ENCODE measurements around the gene HKDC1. TPM values are rescaled to one million over a fixed set of nuclear protein-coding genes. Genes with fewer than 3 reads are reported as not detected.

The HKDC1 gene
- total and polyA plus RNA-seq, 4 donors, result 0.53 to 20.0 (median 5.2) TPM

DNA sequence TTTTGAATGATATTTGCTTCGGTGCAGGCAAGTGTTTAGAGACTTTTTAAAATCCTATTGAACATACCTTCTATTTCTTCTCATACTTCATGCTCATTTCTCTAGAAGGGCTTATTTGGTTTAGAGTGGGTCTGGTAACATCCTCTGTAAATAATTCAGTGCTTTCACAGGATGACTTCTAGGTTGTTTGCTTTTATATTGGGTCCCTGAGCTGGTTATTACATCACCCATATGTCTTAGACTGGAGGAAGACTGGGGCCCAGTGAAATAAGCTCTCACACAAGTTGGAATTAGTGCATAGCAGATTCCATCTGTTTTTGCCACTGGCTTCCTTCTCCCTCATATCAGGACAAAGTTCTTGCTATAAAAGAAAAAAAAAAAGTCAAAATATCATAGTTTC lies 33.6 kb upstream of the HKDC1 start:
- peaks cover 10 to 42% (median 31%) of the 10 kb centered on the region in 4 donors for H3K36me3 ChIP-seq (ENCODE audit: control insufficient read depth in 4 of 4, insufficient read depth in 3 of 4, low read depth in 1 of 4, low read length in 3 of 4)

DNA sequence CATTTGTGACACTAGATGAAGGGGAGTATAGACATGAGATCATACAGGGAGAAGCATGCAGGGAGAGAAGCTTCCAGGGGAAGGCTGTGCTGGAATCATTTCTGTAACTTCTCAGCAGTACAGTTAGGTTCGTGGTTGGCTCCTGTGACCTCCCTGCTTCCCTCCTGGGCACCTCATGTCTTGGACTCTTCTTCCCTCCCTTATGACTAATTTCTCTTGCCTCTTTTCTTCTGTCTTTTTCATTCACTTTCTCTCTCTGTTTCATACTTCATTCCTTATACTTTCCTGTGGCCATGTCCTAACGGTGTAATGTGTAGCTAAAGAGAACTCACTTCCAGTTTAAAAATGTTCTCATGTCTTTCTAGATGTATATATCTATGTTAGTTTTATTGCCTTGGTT lies 19.1 kb upstream of the HKDC1 start:
- no peaks in the 10 kb centered on the region for H3K4me1 ChIP-seq (ENCODE audit: control insufficient read depth in 4 of 4, insufficient read depth in 4 of 4, low read length in 3 of 4)
- no peak overlapping the region for H3K9ac ChIP-seq (ENCODE audit: low read depth in 1 of 2, low read length in 2 of 2)
- H3K4me3 ChIP-seq (ENCODE audit: low read depth in 1 of 3, low read length in 3 of 3), result no peak overlapping the region
- WGBS, result 93% methylated on average over 2 of the region's 2 CpGs
- TF ChIP-seq YY1 (IDR thresholded peaks at IDR 0.05), result no peak
- no peak for TF ChIP-seq NR2F2 (IDR thresholded peaks at IDR 0.05)
- TF ChIP-seq JUND (IDR thresholded peaks at IDR 0.05), result no peak
- TF ChIP-seq RXRA (IDR thresholded peaks at IDR 0.05), result no peak
- no peak for TF ChIP-seq FOXA2 (IDR thresholded peaks at IDR 0.05)
- TF ChIP-seq, protein P1, sequence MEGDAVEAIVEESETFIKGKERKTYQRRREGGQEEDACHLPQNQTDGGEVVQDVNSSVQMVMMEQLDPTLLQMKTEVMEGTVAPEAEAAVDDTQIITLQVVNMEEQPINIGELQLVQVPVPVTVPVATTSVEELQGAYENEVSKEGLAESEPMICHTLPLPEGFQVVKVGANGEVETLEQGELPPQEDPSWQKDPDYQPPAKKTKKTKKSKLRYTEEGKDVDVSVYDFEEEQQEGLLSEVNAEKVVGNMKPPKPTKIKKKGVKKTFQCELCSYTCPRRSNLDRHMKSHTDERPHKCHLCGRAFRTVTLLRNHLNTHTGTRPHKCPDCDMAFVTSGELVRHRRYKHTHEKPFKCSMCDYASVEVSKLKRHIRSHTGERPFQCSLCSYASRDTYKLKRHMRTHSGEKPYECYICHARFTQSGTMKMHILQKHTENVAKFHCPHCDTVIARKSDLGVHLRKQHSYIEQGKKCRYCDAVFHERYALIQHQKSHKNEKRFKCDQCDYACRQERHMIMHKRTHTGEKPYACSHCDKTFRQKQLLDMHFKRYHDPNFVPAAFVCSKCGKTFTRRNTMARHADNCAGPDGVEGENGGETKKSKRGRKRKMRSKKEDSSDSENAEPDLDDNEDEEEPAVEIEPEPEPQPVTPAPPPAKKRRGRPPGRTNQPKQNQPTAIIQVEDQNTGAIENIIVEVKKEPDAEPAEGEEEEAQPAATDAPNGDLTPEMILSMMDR (IDR thresholded peaks at IDR 0.05; ENCODE audit: low read depth, low read length, missing input control), result no peak
- TF ChIP-seq TAF1 (conservative IDR thresholded peaks at IDR 0.05), result no peak
- TF ChIP-seq RAD21 (IDR thresholded peaks at IDR 0.05), result no peak
- TF ChIP-seq, protein P2, sequence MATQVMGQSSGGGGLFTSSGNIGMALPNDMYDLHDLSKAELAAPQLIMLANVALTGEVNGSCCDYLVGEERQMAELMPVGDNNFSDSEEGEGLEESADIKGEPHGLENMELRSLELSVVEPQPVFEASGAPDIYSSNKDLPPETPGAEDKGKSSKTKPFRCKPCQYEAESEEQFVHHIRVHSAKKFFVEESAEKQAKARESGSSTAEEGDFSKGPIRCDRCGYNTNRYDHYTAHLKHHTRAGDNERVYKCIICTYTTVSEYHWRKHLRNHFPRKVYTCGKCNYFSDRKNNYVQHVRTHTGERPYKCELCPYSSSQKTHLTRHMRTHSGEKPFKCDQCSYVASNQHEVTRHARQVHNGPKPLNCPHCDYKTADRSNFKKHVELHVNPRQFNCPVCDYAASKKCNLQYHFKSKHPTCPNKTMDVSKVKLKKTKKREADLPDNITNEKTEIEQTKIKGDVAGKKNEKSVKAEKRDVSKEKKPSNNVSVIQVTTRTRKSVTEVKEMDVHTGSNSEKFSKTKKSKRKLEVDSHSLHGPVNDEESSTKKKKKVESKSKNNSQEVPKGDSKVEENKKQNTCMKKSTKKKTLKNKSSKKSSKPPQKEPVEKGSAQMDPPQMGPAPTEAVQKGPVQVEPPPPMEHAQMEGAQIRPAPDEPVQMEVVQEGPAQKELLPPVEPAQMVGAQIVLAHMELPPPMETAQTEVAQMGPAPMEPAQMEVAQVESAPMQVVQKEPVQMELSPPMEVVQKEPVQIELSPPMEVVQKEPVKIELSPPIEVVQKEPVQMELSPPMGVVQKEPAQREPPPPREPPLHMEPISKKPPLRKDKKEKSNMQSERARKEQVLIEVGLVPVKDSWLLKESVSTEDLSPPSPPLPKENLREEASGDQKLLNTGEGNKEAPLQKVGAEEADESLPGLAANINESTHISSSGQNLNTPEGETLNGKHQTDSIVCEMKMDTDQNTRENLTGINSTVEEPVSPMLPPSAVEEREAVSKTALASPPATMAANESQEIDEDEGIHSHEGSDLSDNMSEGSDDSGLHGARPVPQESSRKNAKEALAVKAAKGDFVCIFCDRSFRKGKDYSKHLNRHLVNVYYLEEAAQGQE (IDR thresholded peaks at IDR 0.05), result no peak
- TF ChIP-seq, protein P3, sequence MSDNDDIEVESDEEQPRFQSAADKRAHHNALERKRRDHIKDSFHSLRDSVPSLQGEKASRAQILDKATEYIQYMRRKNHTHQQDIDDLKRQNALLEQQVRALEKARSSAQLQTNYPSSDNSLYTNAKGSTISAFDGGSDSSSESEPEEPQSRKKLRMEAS (IDR thresholded peaks at IDR 0.05), result no peak
- no peak for TF ChIP-seq HNF4G (IDR thresholded peaks at IDR 0.05)
- TF ChIP-seq, protein P4, sequence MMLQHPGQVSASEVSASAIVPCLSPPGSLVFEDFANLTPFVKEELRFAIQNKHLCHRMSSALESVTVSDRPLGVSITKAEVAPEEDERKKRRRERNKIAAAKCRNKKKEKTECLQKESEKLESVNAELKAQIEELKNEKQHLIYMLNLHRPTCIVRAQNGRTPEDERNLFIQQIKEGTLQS (IDR thresholded peaks at IDR 0.05), result no peak
- TF ChIP-seq FOXA1 (IDR thresholded peaks at IDR 0.05), result no peak
- no peak for TF ChIP-seq EGR1 (IDR thresholded peaks at IDR 0.05; ENCODE audit: low read depth in 2 of 2)
- no peak for TF ChIP-seq GABPA (IDR thresholded peaks at IDR 0.05 in 1 of 2, conservative IDR thresholded peaks at IDR 0.05 in 1 of 2)
- TF ChIP-seq, protein P5, sequence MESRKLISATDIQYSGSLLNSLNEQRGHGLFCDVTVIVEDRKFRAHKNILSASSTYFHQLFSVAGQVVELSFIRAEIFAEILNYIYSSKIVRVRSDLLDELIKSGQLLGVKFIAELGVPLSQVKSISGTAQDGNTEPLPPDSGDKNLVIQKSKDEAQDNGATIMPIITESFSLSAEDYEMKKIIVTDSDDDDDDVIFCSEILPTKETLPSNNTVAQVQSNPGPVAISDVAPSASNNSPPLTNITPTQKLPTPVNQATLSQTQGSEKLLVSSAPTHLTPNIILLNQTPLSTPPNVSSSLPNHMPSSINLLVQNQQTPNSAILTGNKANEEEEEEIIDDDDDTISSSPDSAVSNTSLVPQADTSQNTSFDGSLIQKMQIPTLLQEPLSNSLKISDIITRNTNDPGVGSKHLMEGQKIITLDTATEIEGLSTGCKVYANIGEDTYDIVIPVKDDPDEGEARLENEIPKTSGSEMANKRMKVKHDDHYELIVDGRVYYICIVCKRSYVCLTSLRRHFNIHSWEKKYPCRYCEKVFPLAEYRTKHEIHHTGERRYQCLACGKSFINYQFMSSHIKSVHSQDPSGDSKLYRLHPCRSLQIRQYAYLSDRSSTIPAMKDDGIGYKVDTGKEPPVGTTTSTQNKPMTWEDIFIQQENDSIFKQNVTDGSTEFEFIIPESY (IDR thresholded peaks at IDR 0.05), result no peak
- no peak for TF ChIP-seq SP1 (IDR thresholded peaks at IDR 0.05)
- no peak for TF ChIP-seq HNF4A (conservative IDR thresholded peaks at IDR 0.05)
- no peak for DNase-seq (ENCODE audit: low spot score)
- peak overlapping the region in 1 of 2 donors; percentile 3 for H3K27ac ChIP-seq (ENCODE audit: low read depth in 1 of 2, low read length in 2 of 2)
- no peaks in the 10 kb centered on the region for H3K27me3 ChIP-seq (ENCODE audit: control insufficient read depth in 4 of 4, insufficient read depth in 4 of 4, low read length in 3 of 4)
- peaks cover 5 to 61% (median 37%) of the 10 kb centered on the region in 4 donors for H3K36me3 ChIP-seq (ENCODE audit: control insufficient read depth in 4 of 4, insufficient read depth in 3 of 4, low read depth in 1 of 4, low read length in 3 of 4)
- no peaks in the 10 kb centered on the region for H3K9me3 ChIP-seq (ENCODE audit: control insufficient read depth in 4 of 4, low read length in 3 of 4)

More for the DNA sequence above, 33.6 kb upstream of the HKDC1 start:
- Histone ChIP-seq H3K27ac (ENCODE audit: low read depth in 1 of 2, low read length in 2 of 2) (no peak overlapping the region), H3K27me3 (ENCODE audit: control insufficient read depth in 4 of 4, insufficient read depth in 4 of 4, low read length in 3 of 4) (no peaks in the 10 kb centered on the region), H3K9ac (ENCODE audit: low read depth in 1 of 2, low read length in 2 of 2) (no peak overlapping the region), H3K9me3 (ENCODE audit: control insufficient read depth in 4 of 4, low read length in 3 of 4) (no peaks in the 10 kb centered on the region), H3K4me1 (ENCODE audit: control insufficient read depth in 4 of 4, insufficient read depth in 4 of 4, low read length in 3 of 4) (peaks cover 0 to 6% (median 5%) of the 10 kb centered on the region in 4 donors), H3K4me3 (ENCODE audit: low read depth in 1 of 3, low read length in 3 of 3) (no peak overlapping the region)
- no peak for TF ChIP-seq TAF1 (conservative IDR thresholded peaks at IDR 0.05)
- 89% methylated on average over 1 of the region's 1 CpG for WGBS
- DNase-seq (ENCODE audit: low spot score), result no peak
